Trophoblast cell (in vitro differentiated cells and primary cell): ENCODE data around the gene RAB10.
"Not testable (repeated sequence)": the region's sequence is repeated elsewhere in the genome, so short reads cannot be mapped to it uniquely, and the experiment has no call there.

Experiments
- DNase-seq, 2 donors: peaks; one replicate each; pipeline ENCODE4 v3.0.0-alpha.2; 2016
- H2AFZ ChIP-seq: 2 replicates; pipeline ENCODE4 v1.6.1; 2013; ENCODE audit warnings: low read length, moderate library complexity, mild to moderate bottlenecking; ENCODE audit not compliant: insufficient read depth, poor library complexity
- H2AK5ac ChIP-seq: 2 replicates; pipeline ENCODE4 v1.6.1; 2013; ENCODE audit warnings: mild to moderate bottlenecking, low read length
- H2BK120ac ChIP-seq: 2 replicates; pipeline ENCODE4 v1.6.1; 2013; ENCODE audit warnings: low read length, mild to moderate bottlenecking, moderate library complexity; ENCODE audit not compliant: insufficient read depth, poor library complexity
- H2BK12ac ChIP-seq: 2 replicates; pipeline ENCODE4 v1.6.1; 2013; ENCODE audit warnings: mild to moderate bottlenecking, low read length, moderate library complexity
- H2BK5ac ChIP-seq: 2 replicates; pipeline ENCODE4 v1.6.1; 2013; ENCODE audit warnings: low read length, low read depth, moderate library complexity, mild to moderate bottlenecking; ENCODE audit not compliant: poor library complexity
- H3K14ac ChIP-seq: 2 replicates; pipeline ENCODE4 v1.6.1; 2013; ENCODE audit warnings: mild to moderate bottlenecking, low read length
- H3K18ac ChIP-seq: 2 replicates; pipeline ENCODE4 v1.6.1; 2013; ENCODE audit warnings: mild to moderate bottlenecking, low read length
- H3K23ac ChIP-seq: 2 replicates; pipeline ENCODE4 v1.6.1; 2013; ENCODE audit warnings: low read length
- H3K27ac ChIP-seq: 2 replicates; pipeline ENCODE4 v1.5.1; 2013; ENCODE audit warnings: low read depth, mild to moderate bottlenecking, inconsistent platforms, low read length, moderate library complexity
- H3K27me3 ChIP-seq: 2 replicates; pipeline ENCODE4 v1.6.1; 2013; ENCODE audit warnings: inconsistent platforms, mild to moderate bottlenecking, low read length, moderate library complexity; ENCODE audit not compliant: insufficient read depth
- H3K36me3 ChIP-seq, 2 experiments: 1 replicate in 1 of 2; 2 replicates in 1 of 2; pipeline ENCODE4 v1.6.1; 2013; ENCODE audit warnings: low read length in 2 of 2, mild to moderate bottlenecking in 2 of 2, moderate library complexity in 1 of 2; ENCODE audit not compliant: insufficient read depth in 2 of 2, control insufficient read depth in 1 of 2
- H3K4ac ChIP-seq: 2 replicates; pipeline ENCODE4 v1.6.1; 2013; ENCODE audit warnings: low read depth, mild to moderate bottlenecking, low read length, moderate library complexity
- H3K4me1 ChIP-seq, 2 experiments: 1 replicate in 1 of 2; 2 replicates in 1 of 2; pipeline ENCODE4 v1.6.1; 2013; ENCODE audit warnings: low read length in 2 of 2, mild to moderate bottlenecking in 2 of 2, moderate library complexity in 1 of 2; ENCODE audit not compliant: insufficient read depth in 2 of 2, control insufficient read depth in 1 of 2
- H3K4me2 ChIP-seq: 2 replicates; pipeline ENCODE4 v1.6.1; 2013; ENCODE audit warnings: inconsistent platforms, mild to moderate bottlenecking, low read length, moderate library complexity
- H3K4me3 ChIP-seq: 2 replicates; pipeline ENCODE4 v1.5.1; 2013; ENCODE audit warnings: mild to moderate bottlenecking, low read depth, low read length, inconsistent platforms
- H3K79me1 ChIP-seq: one replicate; pipeline ENCODE4 v1.6.1; 2013; ENCODE audit warnings: low read length
- H3K79me2 ChIP-seq: 2 replicates; pipeline ENCODE4 v1.6.1; 2013; ENCODE audit warnings: low read length, mild to moderate bottlenecking; ENCODE audit not compliant: control insufficient read depth, insufficient read depth, poor library complexity
- H3K9ac ChIP-seq: 2 replicates; pipeline ENCODE4 v1.6.1; 2013; ENCODE audit warnings: mild to moderate bottlenecking, low read length
- H3K9me3 ChIP-seq: 2 replicates; pipeline ENCODE4 v1.6.1; 2013; ENCODE audit warnings: low read depth, mild to moderate bottlenecking, control low read depth, inconsistent platforms, low read length; ENCODE audit not compliant: insufficient read depth
- H4K12ac ChIP-seq: 2 replicates; pipeline ENCODE4 v1.6.1; 2013; ENCODE audit warnings: low read depth, mild to moderate bottlenecking, low read length, moderate library complexity
- H4K8ac ChIP-seq: 2 replicates; pipeline ENCODE4 v1.6.1; 2013; ENCODE audit warnings: low read depth, mild to moderate bottlenecking, low read length, moderate library complexity
- H4K91ac ChIP-seq: one replicate; pipeline ENCODE4 v1.6.1; 2013; ENCODE audit warnings: low read depth, mild to moderate bottlenecking, low read length, moderate library complexity
- WGBS: extraction: QIAGEN DNeasy Blood & Tissue Kit; methylation state at CpG from one replicate; pipeline ENCODE4 v1.1.7; 2013; ENCODE audit warnings: missing lambda C conversion rate; ENCODE audit not compliant: insufficient read length, insufficient coverage; ENCODE audit errors: extremely low coverage; 5-methylcytosine and 5-hydroxymethylcytosine counted together

RAB10 gene

DNA sequence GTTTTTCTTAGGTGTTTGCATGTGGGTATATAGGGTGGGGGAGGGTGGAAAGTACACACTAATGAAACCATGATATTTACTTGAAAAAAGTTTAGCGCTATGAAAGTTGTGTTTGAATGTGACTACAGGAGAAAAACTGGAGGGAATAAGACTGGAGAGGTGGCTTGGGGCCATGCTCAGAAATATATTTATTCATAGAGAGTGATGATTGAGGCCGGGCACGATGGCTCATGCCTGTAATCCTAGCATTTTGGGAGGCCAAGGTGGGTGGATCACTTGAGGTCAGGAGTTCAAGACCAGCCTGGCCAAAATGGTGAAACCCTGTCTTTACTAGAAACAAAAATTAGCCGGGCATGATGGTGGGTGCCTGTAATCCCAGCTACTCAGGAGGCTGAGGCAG is 55.0 kb downstream of the RAB10 start:
- not testable (repeated sequence) for H3K4me1 ChIP-seq, H2BK5ac ChIP-seq, H3K23ac ChIP-seq, H3K79me2 ChIP-seq, H3K79me1 ChIP-seq, H4K12ac ChIP-seq, H4K8ac ChIP-seq, H3K27ac ChIP-seq, H2BK12ac ChIP-seq, H3K4me3 ChIP-seq, H3K18ac ChIP-seq, DNase-seq, H3K4me2 ChIP-seq, H2AK5ac ChIP-seq, H2BK120ac ChIP-seq, H3K27me3 ChIP-seq, H3K14ac ChIP-seq, H3K36me3 ChIP-seq, H4K91ac ChIP-seq, H2AFZ ChIP-seq, H3K9me3 ChIP-seq, H3K9ac ChIP-seq
- H3K4ac ChIP-seq: peak overlapping the region; percentile 83
- no CpG with 5 or more reads among the region's 4 CpGs for WGBS

DNA sequence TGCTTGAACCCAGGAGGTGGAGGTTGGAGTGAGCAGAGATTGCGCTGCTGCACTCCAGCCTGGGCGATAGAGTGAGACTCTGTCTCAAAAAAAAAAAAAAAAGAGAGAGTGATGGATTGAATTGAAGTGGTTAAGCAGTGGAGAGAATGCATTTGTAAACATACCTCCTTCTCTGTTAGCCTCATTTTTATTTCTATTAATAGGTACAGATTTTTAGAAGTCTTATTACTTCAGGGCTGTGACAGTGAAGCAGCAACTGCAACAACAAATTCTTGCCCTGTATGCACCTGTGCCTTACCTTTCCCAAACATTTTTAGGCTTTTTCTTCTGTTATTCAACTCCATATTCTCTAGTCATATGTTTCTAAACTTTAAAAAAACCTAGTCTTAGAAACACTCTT is 55.5 kb downstream of the RAB10 start:
- Histone ChIP-seq H3K4me1 (no peaks in the 10 kb centered on the region), H2BK12ac (no peak overlapping the region), H3K79me2 (peaks cover 3% of the 10 kb centered on the region), H2BK120ac (no peak overlapping the region), H3K4ac (peak overlapping the region; percentile 69), H3K27me3 (no peaks in the 10 kb centered on the region), H3K18ac (no peak overlapping the region), H3K79me1 (no peaks in the 10 kb centered on the region), H2AK5ac (no peak overlapping the region), H3K14ac (no peak overlapping the region), H3K4me2 (no peak overlapping the region), H3K36me3 (peaks cover 2 to 8% of the 10 kb centered on the region in 2 experiments), H4K91ac (no peak overlapping the region), H2AFZ (no peak overlapping the region), H3K27ac (no peak overlapping the region), H3K9me3 (no peaks in the 10 kb centered on the region), H3K9ac (no peak overlapping the region), H2BK5ac (no peak overlapping the region), H3K4me3 (no peak overlapping the region), H3K23ac (no peak overlapping the region), H4K12ac (no peak overlapping the region), H4K8ac (no peak overlapping the region)
- WGBS: no CpG with 5 or more reads among the region's 2 CpGs
- no peak for DNase-seq

DNA sequence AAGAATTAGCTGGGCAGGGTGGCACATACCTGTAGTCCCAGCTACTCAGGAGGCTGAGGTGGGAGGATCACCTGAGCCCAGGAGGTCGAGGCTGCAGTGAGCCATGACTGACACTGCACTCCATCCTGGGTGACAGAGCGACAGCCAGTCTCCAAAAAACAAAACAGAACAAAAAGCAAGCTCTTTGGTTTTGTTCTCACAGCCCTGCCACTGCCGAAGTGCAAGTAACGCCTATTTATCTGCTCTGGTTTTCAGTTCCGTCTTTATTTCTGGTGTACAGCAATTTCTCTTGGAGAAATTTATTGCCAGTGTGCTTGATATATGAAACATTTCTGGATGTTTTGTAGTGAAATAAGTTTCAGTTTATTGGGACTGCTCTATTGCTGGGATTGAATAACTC is 61.9 kb downstream of the RAB10 start:
- H3K14ac ChIP-seq: no peak overlapping the region
- no peak overlapping the region for H3K9ac ChIP-seq
- H3K79me2 ChIP-seq: peaks cover 2% of the 10 kb centered on the region
- H3K36me3 ChIP-seq: peaks cover 2 to 20% of the 10 kb centered on the region in 2 experiments
- no peak overlapping the region for H4K8ac ChIP-seq
- no peak overlapping the region for H4K91ac ChIP-seq
- H3K27ac ChIP-seq: no peak overlapping the region
- no peak overlapping the region for H3K18ac ChIP-seq
- no peak overlapping the region for H3K4me2 ChIP-seq
- H3K4me3 ChIP-seq: no peak overlapping the region
- no peak overlapping the region for H2BK12ac ChIP-seq
- DNase-seq: no peak
- H3K9me3 ChIP-seq: no peaks in the 10 kb centered on the region
- no peaks in the 10 kb centered on the region for H3K4me1 ChIP-seq
- no peaks in the 10 kb centered on the region for H3K79me1 ChIP-seq
- H3K4ac ChIP-seq: peak overlapping the region; percentile 80
- H2BK120ac ChIP-seq: no peak overlapping the region
- WGBS: no CpG with 5 or more reads among the region's 5 CpGs
- H2BK5ac ChIP-seq: no peak overlapping the region
- H2AFZ ChIP-seq: no peak overlapping the region
- H3K27me3 ChIP-seq: no peaks in the 10 kb centered on the region
- no peak overlapping the region for H3K23ac ChIP-seq
- H4K12ac ChIP-seq: no peak overlapping the region
- no peak overlapping the region for H2AK5ac ChIP-seq

- Histone ChIP-seq H3K36me3 (peaks cover 8 to 15% of the 10 kb centered on the region in 2 experiments), H2AK5ac (no peak overlapping the region), H2BK120ac (no peak overlapping the region), H3K4me2 (no peak overlapping the region), H2AFZ (no peak overlapping the region), H3K9ac (no peak overlapping the region), H3K27me3 (no peaks in the 10 kb centered on the region), H3K79me2 (peaks cover 2% of the 10 kb centered on the region), H3K4ac (no peak overlapping the region), H4K12ac (no peak overlapping the region), H2BK5ac (no peak overlapping the region), H3K27ac (no peak overlapping the region), H4K8ac (no peak overlapping the region), H3K9me3 (no peaks in the 10 kb centered on the region), H4K91ac (no peak overlapping the region), H3K23ac (no peak overlapping the region), H3K4me1 (no peaks in the 10 kb centered on the region), H3K4me3 (no peak overlapping the region), H3K14ac (no peak overlapping the region), H3K18ac (no peak overlapping the region), H3K79me1 (no peaks in the 10 kb centered on the region), H2BK12ac (no peak overlapping the region)
- DNase-seq: no peak
- no CpG with 5 or more reads among the region's 1 CpG for WGBS
Observed at GRCh38 chr2:26099933-26100332, 66.0 kb downstream of the RAB10 start.
